Measurements from ENCODE around the gene MUC6. TPM values are rescaled to one million over a fixed set of nuclear protein-coding genes. Genes with fewer than 3 reads are reported as not detected.

MUC6 gene
- total RNA-seq, 1 experiment from 2014 or later = not detected

- Histone ChIP-seq H3K9ac (ENCODE audit: extremely low read depth, insufficient read length, low read length) (no peak overlapping the region), H2BK15ac (ENCODE audit: low read depth, low read length) (no peak overlapping the region), H3K14ac (ENCODE audit: insufficient read depth, low read length) (no peak overlapping the region), H4K8ac (replicated peaks; ENCODE audit: insufficient read length, low read depth, low read length) (no peak overlapping the region), H4K91ac (ENCODE audit: insufficient read length, low read depth, low read length) (no peak overlapping the region), H3K79me2 (ENCODE audit: insufficient read depth, low read length) (no peaks in the 10 kb centered on the region), H3K27ac (ENCODE audit: insufficient read length, low read depth, low read length) (no peak overlapping the region), H3K4ac (ENCODE audit: low read depth, low read length) (no peak overlapping the region), H2BK12ac (ENCODE audit: insufficient read length, low read depth, low read length) (no peak overlapping the region), H2BK5ac (ENCODE audit: insufficient read length, low read length) (no peak overlapping the region), H3K56ac (ENCODE audit: insufficient read length, low read depth, low read length) (no peak overlapping the region), H3K4me2 (ENCODE audit: insufficient read depth, insufficient read length, low read length) (no peak overlapping the region), H3K18ac (ENCODE audit: insufficient read length, low read depth, low read length) (no peak overlapping the region), H3K23ac (ENCODE audit: insufficient read length, low read depth, low read length) (no peak overlapping the region), H3K79me1 (ENCODE audit: insufficient read depth, low read depth, low read length, poor library complexity, severe bottlenecking) (no peaks in the 10 kb centered on the region), H2BK20ac (ENCODE audit: low read depth, low read length, poor library complexity, severe bottlenecking) (no peak overlapping the region), H4K5ac (ENCODE audit: insufficient read length, low read depth, low read length) (no peak overlapping the region), H3T11ph (ENCODE audit: low read length) (no peak overlapping the region), H2AFZ (ENCODE audit: low read length) (no peak overlapping the region), H3K9me3 (ENCODE audit: control insufficient read depth, low read depth, low read length) (no peaks in the 10 kb centered on the region), H2AK5ac (ENCODE audit: insufficient read length, low read length) (no peak overlapping the region), H3K27me3 (ENCODE audit: insufficient read depth, low read length) (no peaks in the 10 kb centered on the region), H4K20me1 (ENCODE audit: control insufficient read depth, insufficient read depth, insufficient read length) (no peaks in the 10 kb centered on the region), H3K4me1 (ENCODE audit: insufficient read depth, low read length) (no peaks in the 10 kb centered on the region), H3K23me2 (ENCODE audit: insufficient read length, low read depth, low read length, poor library complexity, severe bottlenecking) (no peaks in the 10 kb centered on the region), H2BK120ac (ENCODE audit: low read depth, low read length, poor library complexity, severe bottlenecking) (no peak overlapping the region)
- Mint-ChIP-seq H3K27me3 (ENCODE audit: low read depth) (peaks cover 28% of the 10 kb centered on the region), H3K36me3 (ENCODE audit: insufficient read depth in 1 of 3, low read depth in 3 of 3) (no peaks in the 10 kb centered on the region; a peak in 1 of 7 replicates), H3K27ac (no peak overlapping the region), H3K9me3 (peaks cover 10 to 19% of the 10 kb centered on the region in 2 experiments), H3K4me3 (no peak overlapping the region), H3K4me1 (peaks cover 12 to 16% of the 10 kb centered on the region in 2 experiments)
- peak; percentile 29; the same call in 1 of the 3 replicates for TF ChIP-seq CTCF (conservative IDR thresholded peaks at IDR 0.05)
- DNase-seq = peak; percentile 51
- WGBS (ENCODE audit: extremely low coverage, insufficient read length, low lambda C conversion rate) = no CpG with 5 or more reads among the region's 15 CpGs
These were observed 23.2 kb upstream of the MUC6 start for GRCh38 chr11:1059759-1060158.

All from H9 (cell line).